Measurements from ENCODE around the gene CCDC102A. TPM values are rescaled to one million over a fixed set of nuclear protein-coding genes. Genes with fewer than 3 reads are reported as not detected.

CCDC102A gene
- total and polyA plus RNA-seq, 2 of the 13 experiments (the other 11 are each of a cell fraction or from before 2014, with no cell fraction given) = 2.1 to 2.8 TPM

DNA sequence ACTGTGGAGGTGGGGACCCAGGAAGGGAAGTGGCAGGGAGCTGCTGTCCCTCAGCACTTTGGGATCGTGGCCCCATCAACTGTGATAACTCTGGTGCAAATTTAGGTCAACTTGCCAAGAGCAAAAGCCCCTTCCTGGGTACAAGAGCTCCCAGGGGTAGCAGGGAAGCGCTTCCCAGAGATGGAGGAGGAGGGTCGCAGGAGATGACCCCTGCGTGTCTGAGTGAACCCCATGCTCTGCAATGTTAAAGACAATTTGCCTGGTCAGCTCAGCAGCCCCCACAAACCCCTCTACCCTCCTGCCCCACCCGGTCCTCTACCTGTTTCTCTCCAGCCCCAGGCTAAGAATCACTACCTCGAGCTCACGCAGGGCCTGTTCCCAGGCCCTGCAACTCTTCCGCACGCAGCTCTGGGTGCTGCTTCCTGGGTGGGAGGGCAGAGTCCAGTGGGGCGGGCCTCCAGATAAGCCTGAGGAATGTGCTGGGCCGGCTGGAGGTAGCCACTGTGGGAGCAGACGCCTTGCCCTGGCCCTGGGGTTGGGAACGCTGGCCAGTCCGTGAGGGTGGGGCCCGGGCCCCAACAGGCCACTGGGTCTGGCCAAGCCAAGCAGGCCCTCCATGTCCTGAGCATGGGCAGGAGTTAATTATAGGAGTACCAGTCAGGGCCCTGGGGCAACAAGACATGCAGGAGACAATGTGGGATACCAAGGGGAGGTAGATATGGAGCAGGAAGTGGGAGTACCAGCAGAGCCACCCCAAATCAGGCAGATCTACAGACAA is 56.2 kb downstream of the CCDC102A start (continued):
- TF ChIP-seq, protein P1, sequence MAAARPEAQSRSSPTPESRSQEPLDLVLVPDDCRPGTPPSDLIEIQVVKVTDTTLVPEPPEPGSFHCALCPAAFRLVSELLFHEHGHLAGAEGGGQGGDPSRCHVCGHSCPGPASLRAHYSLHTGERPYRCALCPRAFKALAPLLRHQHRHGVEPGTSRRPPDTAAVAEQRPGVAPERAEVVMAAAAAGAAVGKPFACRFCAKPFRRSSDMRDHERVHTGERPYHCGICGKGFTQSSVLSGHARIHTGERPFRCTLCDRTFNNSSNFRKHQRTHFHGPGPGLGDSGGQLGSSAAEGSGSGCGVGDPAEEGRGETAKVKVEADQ (CRISPR knock-in tag; IDR thresholded peaks at IDR 0.05; ENCODE audit: borderline replicate concordance) = peak; percentile 59
- TF ChIP-seq RFXAP (CRISPR knock-in tag; IDR thresholded peaks at IDR 0.05; ENCODE audit: borderline replicate concordance) (no peak; the same call in 1 of the 2 replicates), TARDBP (CRISPR knock-in tag; IDR thresholded peaks at IDR 0.05) (peak; percentile 85), SP1 (IDR thresholded peaks at IDR 0.05) (no peak), SP1 (CRISPR knock-in tag; IDR thresholded peaks at IDR 0.05) (peak; percentile 69), HCFC1 (IDR thresholded peaks at IDR 0.05; ENCODE audit: low read depth, low read length) (0 out of 2 replicates have a peak, but pooled peaks have one; percentile 6), NR2C2 (CRISPR knock-in tag; IDR thresholded peaks at IDR 0.05; ENCODE audit: borderline replicate concordance) (peak; percentile 65; the same call in 1 of the 2 replicates), JUNB (CRISPR knock-in tag; IDR thresholded peaks at IDR 0.05; ENCODE audit: borderline replicate concordance) (no peak), THAP11 (CRISPR knock-in tag; IDR thresholded peaks at IDR 0.05) (peak; percentile 30; the same call in 1 of the 2 replicates), ZNF747 (CRISPR knock-in tag; IDR thresholded peaks at IDR 0.05; ENCODE audit: borderline replicate concordance) (peak; percentile 64; the same call in 1 of the 2 replicates), POLR2A (IDR thresholded peaks at IDR 0.05; ENCODE audit: insufficient read depth in 1 of 2, low read depth in 2 of 2, low read length in 2 of 2) (peak; percentile 44 to 65; a peak in 3 of 4 replicates), TOPORS (CRISPR knock-in tag; IDR thresholded peaks at IDR 0.05) (no peak; the same call in 1 of the 2 replicates), EP300 (IDR thresholded peaks at IDR 0.05; ENCODE audit: low read depth in 2 of 2, low read length in 2 of 2) (peak; percentile 62 to 74), EP300 (CRISPR knock-in tag; IDR thresholded peaks at IDR 0.05; ENCODE audit: borderline replicate concordance) (peak; percentile 43), HNRNPL (IDR thresholded peaks at IDR 0.05; ENCODE audit: low read depth, low read length) (peak; percentile 84; the same call in 1 of the 2 replicates)
- TF ChIP-seq, protein P2, sequence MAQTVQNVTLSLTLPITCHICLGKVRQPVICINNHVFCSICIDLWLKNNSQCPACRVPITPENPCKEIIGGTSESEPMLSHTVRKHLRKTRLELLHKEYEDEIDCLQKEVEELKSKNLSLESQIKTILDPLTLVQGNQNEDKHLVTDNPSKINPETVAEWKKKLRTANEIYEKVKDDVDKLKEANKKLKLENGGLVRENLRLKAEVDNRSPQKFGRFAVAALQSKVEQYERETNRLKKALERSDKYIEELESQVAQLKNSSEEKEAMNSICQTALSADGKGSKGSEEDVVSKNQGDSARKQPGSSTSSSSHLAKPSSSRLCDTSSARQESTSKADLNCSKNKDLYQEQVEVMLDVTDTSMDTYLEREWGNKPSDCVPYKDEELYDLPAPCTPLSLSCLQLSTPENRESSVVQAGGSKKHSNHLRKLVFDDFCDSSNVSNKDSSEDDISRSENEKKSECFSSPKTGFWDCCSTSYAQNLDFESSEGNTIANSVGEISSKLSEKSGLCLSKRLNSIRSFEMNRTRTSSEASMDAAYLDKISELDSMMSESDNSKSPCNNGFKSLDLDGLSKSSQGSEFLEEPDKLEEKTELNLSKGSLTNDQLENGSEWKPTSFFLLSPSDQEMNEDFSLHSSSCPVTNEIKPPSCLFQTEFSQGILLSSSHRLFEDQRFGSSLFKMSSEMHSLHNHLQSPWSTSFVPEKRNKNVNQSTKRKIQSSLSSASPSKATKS (CRISPR knock-in tag; IDR thresholded peaks at IDR 0.05) = no peak
- TF ChIP-seq, protein P3, sequence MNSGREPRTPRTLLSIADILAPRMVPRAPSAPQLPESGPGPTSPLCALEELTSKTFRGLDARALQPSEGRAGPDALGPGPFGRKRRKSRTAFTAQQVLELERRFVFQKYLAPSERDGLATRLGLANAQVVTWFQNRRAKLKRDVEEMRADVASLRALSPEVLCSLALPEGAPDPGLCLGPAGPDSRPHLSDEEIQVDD (CRISPR knock-in tag; IDR thresholded peaks at IDR 0.05; ENCODE audit: borderline replicate concordance) = no peak
- TF ChIP-seq, protein P4, sequence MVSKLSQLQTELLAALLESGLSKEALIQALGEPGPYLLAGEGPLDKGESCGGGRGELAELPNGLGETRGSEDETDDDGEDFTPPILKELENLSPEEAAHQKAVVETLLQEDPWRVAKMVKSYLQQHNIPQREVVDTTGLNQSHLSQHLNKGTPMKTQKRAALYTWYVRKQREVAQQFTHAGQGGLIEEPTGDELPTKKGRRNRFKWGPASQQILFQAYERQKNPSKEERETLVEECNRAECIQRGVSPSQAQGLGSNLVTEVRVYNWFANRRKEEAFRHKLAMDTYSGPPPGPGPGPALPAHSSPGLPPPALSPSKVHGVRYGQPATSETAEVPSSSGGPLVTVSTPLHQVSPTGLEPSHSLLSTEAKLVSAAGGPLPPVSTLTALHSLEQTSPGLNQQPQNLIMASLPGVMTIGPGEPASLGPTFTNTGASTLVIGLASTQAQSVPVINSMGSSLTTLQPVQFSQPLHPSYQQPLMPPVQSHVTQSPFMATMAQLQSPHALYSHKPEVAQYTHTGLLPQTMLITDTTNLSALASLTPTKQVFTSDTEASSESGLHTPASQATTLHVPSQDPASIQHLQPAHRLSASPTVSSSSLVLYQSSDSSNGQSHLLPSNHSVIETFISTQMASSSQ (IDR thresholded peaks at IDR 0.05; ENCODE audit: low read depth) = peak; percentile 15; the same call in 1 of the 2 replicates
- TF ChIP-seq, protein P4 (CRISPR knock-in tag; IDR thresholded peaks at IDR 0.05; ENCODE audit: borderline replicate concordance) = 0 out of 2 replicates have a peak, but pooled peaks have one; percentile 26
- TF ChIP-seq, protein P5, sequence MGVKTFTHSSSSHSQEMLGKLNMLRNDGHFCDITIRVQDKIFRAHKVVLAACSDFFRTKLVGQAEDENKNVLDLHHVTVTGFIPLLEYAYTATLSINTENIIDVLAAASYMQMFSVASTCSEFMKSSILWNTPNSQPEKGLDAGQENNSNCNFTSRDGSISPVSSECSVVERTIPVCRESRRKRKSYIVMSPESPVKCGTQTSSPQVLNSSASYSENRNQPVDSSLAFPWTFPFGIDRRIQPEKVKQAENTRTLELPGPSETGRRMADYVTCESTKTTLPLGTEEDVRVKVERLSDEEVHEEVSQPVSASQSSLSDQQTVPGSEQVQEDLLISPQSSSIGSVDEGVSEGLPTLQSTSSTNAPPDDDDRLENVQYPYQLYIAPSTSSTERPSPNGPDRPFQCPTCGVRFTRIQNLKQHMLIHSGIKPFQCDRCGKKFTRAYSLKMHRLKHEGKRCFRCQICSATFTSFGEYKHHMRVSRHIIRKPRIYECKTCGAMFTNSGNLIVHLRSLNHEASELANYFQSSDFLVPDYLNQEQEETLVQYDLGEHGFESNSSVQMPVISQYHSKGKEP (CRISPR knock-in tag; IDR thresholded peaks at IDR 0.05) = no peak

Measured in HepG2 (cell line).